H1 (cell line): ENCODE results near the gene ARAP3. TPM values are rescaled to one million over a fixed set of nuclear protein-coding genes. Genes with fewer than 3 reads are reported as not detected.

ENCODE experiments used
- CTCF ChIA-PET: fragments of 300-600 bp; sonication (Branson Sonifier 250); formaldehyde crosslinking; loops from one replicate; lab custom pipeline; 2021; ENCODE audit not compliant: partially characterized antibody; lab: Charles Lee
- POLR2A ChIA-PET: fragments of 300-600 bp; sonication (Branson Sonifier 250); formaldehyde crosslinking; loops from one replicate; lab custom pipeline; 2021; ENCODE audit warnings: inconsistent platforms; ENCODE audit not compliant: partially characterized antibody; lab: Charles Lee
- DNase-seq, 2 experiments: peaks; one replicate each; pipeline versions ENCODE4 v3.0.0 to v3.0.0-alpha.2; 2010 to 2022; ENCODE audit warnings: low spot score in 2 of 2, low read depth in 1 of 2, mixed read lengths in 1 of 2
- FAIRE-seq: peaks from 2 replicates; lab custom pipeline; 2011; peaks lifted over from hg19 to GRCh38; lab: Jason Lieb, UNC
- H2AFZ ChIP-seq: 2 replicates; pipeline ENCODE4 v1.8.1; 2012; ENCODE audit warnings: low read length, inconsistent platforms
- H2AK5ac ChIP-seq: 2 replicates; pipeline ENCODE4 v1.6.1; 2013; ENCODE audit warnings: low read depth, low read length
- H2BK120ac ChIP-seq: replicated peaks from 2 replicates; pipeline ENCODE3; 2013; ENCODE audit warnings: low read depth, low read length, inconsistent platforms
- H2BK12ac ChIP-seq: 2 replicates; pipeline ENCODE4 v1.6.1; 2013; ENCODE audit warnings: low read depth, low read length
- H2BK15ac ChIP-seq: 2 replicates; pipeline ENCODE4 v1.6.1; 2013; ENCODE audit warnings: low read length
- H2BK20ac ChIP-seq: 2 replicates; pipeline ENCODE4 v1.6.1; 2013; ENCODE audit warnings: low read length
- H2BK5ac ChIP-seq: 2 replicates; pipeline ENCODE4 v1.6.1; 2013; ENCODE audit warnings: low read depth, low read length
- H3K14ac ChIP-seq: 2 replicates; pipeline ENCODE4 v1.6.1; 2013; ENCODE audit warnings: inconsistent platforms; ENCODE audit not compliant: insufficient read length
- H3K18ac ChIP-seq: 2 replicates; pipeline ENCODE4 v1.6.1; 2013; ENCODE audit warnings: low read length; ENCODE audit errors: extremely low read depth
- H3K23ac ChIP-seq: 2 replicates; pipeline ENCODE4 v1.6.1; 2013; ENCODE audit warnings: inconsistent platforms; ENCODE audit not compliant: insufficient read length
- H3K23me2 ChIP-seq: 2 replicates; pipeline ENCODE4 v1.6.1; 2013; ENCODE audit warnings: low read depth, low read length
- H3K27ac ChIP-seq: 2 replicates; pipeline ENCODE4 v1.6.1; 2011; ENCODE audit warnings: low read depth, low read length, inconsistent platforms
- H3K27me3 ChIP-seq, 4 experiments: replicated peaks in 1 of 4; 1 replicate in 1 of 4; 2 replicates in 3 of 4; pipeline versions ENCODE4 v1.6.1 to v1.8.1; 2011 to 2013; ENCODE audit warnings: low read length in 3 of 4, mild to moderate bottlenecking in 3 of 4, inconsistent platforms in 2 of 4, mixed read lengths in 2 of 4, moderate library complexity in 1 of 4; ENCODE audit not compliant: control insufficient read depth in 3 of 4, insufficient read depth in 3 of 4; ENCODE audit errors: extremely low read depth in 1 of 4
- H3K36me3 ChIP-seq, 4 experiments: 2 replicates each; pipeline versions ENCODE4 v1.6.1 to v1.8.1; 2011 to 2013; ENCODE audit warnings: mild to moderate bottlenecking in 4 of 4, low read length in 3 of 4, moderate library complexity in 2 of 4, control low read depth in 1 of 4, inconsistent platforms in 1 of 4; ENCODE audit not compliant: insufficient read depth in 4 of 4, control insufficient read depth in 2 of 4
- H3K4ac ChIP-seq: replicated peaks from 2 replicates; pipeline ENCODE3; 2013; ENCODE audit warnings: low read length, low read depth, mixed read lengths, inconsistent platforms; ENCODE audit not compliant: insufficient read length
- H3K4me1 ChIP-seq, 4 experiments: replicated peaks in 1 of 4; 1 replicate in 1 of 4; 2 replicates in 3 of 4; pipeline versions ENCODE4 v1.6.1 to v1.8.1; 2011 to 2013; ENCODE audit warnings: low read length in 3 of 4, inconsistent platforms in 2 of 4, mixed read lengths in 1 of 4; ENCODE audit not compliant: insufficient read depth in 4 of 4, control insufficient read depth in 3 of 4
- H3K4me2 ChIP-seq, 2 experiments: 2 replicates each; pipeline versions ENCODE4 v1.6.1 to v1.8.1; 2011 to 2013; ENCODE audit warnings: low read depth in 2 of 2, low read length in 2 of 2, control low read depth in 1 of 2, inconsistent platforms in 1 of 2, mild to moderate bottlenecking in 1 of 2; ENCODE audit not compliant: insufficient read depth in 1 of 2
- H3K4me3 ChIP-seq, 4 experiments: fragments of 200-600, 300-600 bp in 1 of 4; sonication (generic), shearing (Covaris generic), sonication (Bioruptor Twin) in 1 of 4; 2 replicates each; pipeline versions ENCODE4 v1.5.1 to v1.8.1; 2011 to 2016; ENCODE audit warnings: low read length in 4 of 4, low read depth in 3 of 4, control low read depth in 2 of 4, inconsistent platforms in 2 of 4, mild to moderate bottlenecking in 2 of 4, mixed read lengths in 1 of 4, moderate library complexity in 1 of 4; ENCODE audit not compliant: insufficient read depth in 2 of 4; ENCODE audit errors: extremely low read depth in 1 of 4
- H3K56ac ChIP-seq: replicated peaks from 2 replicates; pipeline ENCODE3; 2013; ENCODE audit warnings: low read depth, mild to moderate bottlenecking, mixed read lengths, low read length, inconsistent platforms; ENCODE audit not compliant: insufficient read length
- H3K79me1 ChIP-seq: 2 replicates; pipeline ENCODE4 v1.6.1; 2013; ENCODE audit warnings: low read depth, low read length, control low read depth
- H3K79me2 ChIP-seq, 2 experiments: 2 replicates each; pipeline versions ENCODE4 v1.6.1 to v1.8.1; 2012 to 2013; ENCODE audit warnings: low read length in 2 of 2, mild to moderate bottlenecking in 2 of 2, inconsistent platforms in 1 of 2; ENCODE audit not compliant: insufficient read depth in 2 of 2, control insufficient read depth in 1 of 2
- H3K9ac ChIP-seq, 4 experiments: replicated peaks in 1 of 4; 1 replicate in 1 of 4; 2 replicates in 3 of 4; pipeline versions ENCODE4 v1.6.1 to v1.8.1; 2011 to 2013; ENCODE audit warnings: low read depth in 3 of 4, low read length in 3 of 4, control low read depth in 2 of 4, mild to moderate bottlenecking in 2 of 4, moderate library complexity in 2 of 4, inconsistent platforms in 1 of 4; ENCODE audit errors: extremely low read depth in 1 of 4
- H3K9me3 ChIP-seq, 2 experiments: 2 replicates each; pipeline versions ENCODE4 v1.6.1 to v1.8.1; 2012 to 2013; ENCODE audit warnings: mild to moderate bottlenecking in 2 of 2, moderate library complexity in 2 of 2, control low read depth in 1 of 2, inconsistent platforms in 1 of 2, low read depth in 1 of 2, low read length in 1 of 2, mixed read lengths in 1 of 2; ENCODE audit not compliant: insufficient read depth in 2 of 2
- H4K20me1 ChIP-seq, 2 experiments: replicated peaks in 1 of 2; 2 replicates each; pipeline versions ENCODE3 to v1.8.1; 2011 to 2013; ENCODE audit warnings: inconsistent platforms in 2 of 2, low read length in 2 of 2, mild to moderate bottlenecking in 1 of 2; ENCODE audit not compliant: insufficient read depth in 2 of 2, control insufficient read depth in 1 of 2
- H4K5ac ChIP-seq: 2 replicates; pipeline ENCODE4 v1.6.1; 2013; ENCODE audit warnings: low read length, low read depth, mixed read lengths, inconsistent platforms; ENCODE audit not compliant: insufficient read length
- H4K8ac ChIP-seq: 2 replicates; pipeline ENCODE4 v1.8.0; 2013; ENCODE audit warnings: mild to moderate bottlenecking, moderate library complexity, low read length, inconsistent platforms; ENCODE audit not compliant: insufficient read depth; ENCODE audit errors: extremely low read depth
- H4K91ac ChIP-seq: replicated peaks from 2 replicates; pipeline ENCODE3; 2013; ENCODE audit warnings: low read length, mixed read lengths, inconsistent platforms; ENCODE audit not compliant: insufficient read length
- BRCA1 ChIP-seq: IDR thresholded peaks from 2 replicates; pipeline ENCODE4 v1.6.1; 2012; ENCODE audit warnings: low read depth, low read length, improper control_type of control experiment
- CEBPB ChIP-seq: IDR thresholded peaks from 2 replicates; pipeline ENCODE4 v1.6.1; 2012; ENCODE audit warnings: low read depth, low read length
- CHD2 ChIP-seq: IDR thresholded peaks from 2 replicates; pipeline ENCODE4 v1.6.1; 2012; ENCODE audit warnings: low read length, improper control_type of control experiment
- CTBP2 ChIP-seq: IDR thresholded peaks from 2 replicates; pipeline ENCODE4 v1.7.0; 2011; ENCODE audit warnings: borderline replicate concordance, mild to moderate bottlenecking, moderate library complexity, mixed read lengths, low read length; ENCODE audit not compliant: insufficient read depth, insufficient read length
- EZH2 ChIP-seq: fragments of 200-600 bp; sonication (generic); IDR thresholded peaks from 2 replicates; pipeline ENCODE4 v1.7.1; 2012; ENCODE audit warnings: low read depth, mild to moderate bottlenecking, moderate library complexity, low read length, inconsistent platforms; ENCODE audit not compliant: severe bottlenecking
- KDM5A ChIP-seq: fragments of 200-600 bp; IDR thresholded peaks from 2 replicates; pipeline ENCODE4 v1.7.1; 2012; ENCODE audit warnings: mild to moderate bottlenecking, low read length, inconsistent platforms, mixed read lengths
- POLR2A ChIP-seq, 2 experiments: IDR thresholded peaks; 1 replicate in 1 of 2; 2 replicates in 1 of 2; pipeline ENCODE4 v1.6.1; 2011; ENCODE audit warnings: low read depth in 2 of 2, low read length in 2 of 2, mild to moderate bottlenecking in 2 of 2; ENCODE audit errors: control extremely low read depth in 1 of 2
- RAD21 ChIP-seq, 2 experiments: IDR thresholded peaks in 1 of 2; conservative IDR thresholded peaks in 1 of 2; 2 replicates each; pipeline ENCODE4 v1.6.1; 2011; ENCODE audit warnings: low read depth in 2 of 2, low read length in 2 of 2, improper control_type of control experiment in 1 of 2, inconsistent platforms in 1 of 2, mild to moderate bottlenecking in 1 of 2, moderate library complexity in 1 of 2
- RNF2 ChIP-seq: fragments of 200-900, 300-1000 bp; sonication (generic); IDR thresholded peaks from 2 replicates; pipeline ENCODE4 v1.7.1; 2016; ENCODE audit warnings: borderline replicate concordance, low read depth, mild to moderate bottlenecking, antibody characterized with exemption, low read length; ENCODE audit not compliant: poor library complexity, severe bottlenecking; ENCODE audit errors: missing control alignments
- RXRA ChIP-seq: IDR thresholded peaks from 2 replicates; pipeline ENCODE4 v1.6.1; 2011; ENCODE audit warnings: low read depth, mild to moderate bottlenecking, low read length, moderate library complexity; ENCODE audit not compliant: insufficient read depth
- SAP30 ChIP-seq: fragments of 300-600 bp; sonication (generic); IDR thresholded peaks from 2 replicates; pipeline ENCODE4 v1.7.1; 2012; ENCODE audit warnings: low read length, moderate library complexity, mild to moderate bottlenecking, inconsistent platforms; ENCODE audit not compliant: insufficient read depth, insufficient replicate concordance
- SP1 ChIP-seq: IDR thresholded peaks from 2 replicates; pipeline ENCODE4 v1.6.1; 2011; ENCODE audit warnings: low read depth, low read length
- SP4 ChIP-seq: IDR thresholded peaks from 2 replicates; pipeline ENCODE4 v1.6.1; 2012; ENCODE audit warnings: low read length, inconsistent platforms
- WGBS, 2 experiments: shearing (Covaris generic) in 1 of 2; methylation state at CpG; one replicate each; pipeline versions ENCODE4 v1.1.6 to v1.1.7; 2013 to 2015; ENCODE audit warnings: low lambda C conversion rate in 2 of 2, mixed read lengths in 2 of 2, inconsistent platforms in 1 of 2, low coverage in 1 of 2, missing lambda C conversion rate in 1 of 2; ENCODE audit not compliant: insufficient replicate concordance in 2 of 2, insufficient coverage in 1 of 2, insufficient read length in 1 of 2; ENCODE audit errors: extremely low coverage in 1 of 2, missing lambda C conversion rate in 1 of 2; 5-methylcytosine and 5-hydroxymethylcytosine counted together
- polyA plus RNA-seq, 7 experiments: library from polyadenylated mRNA; depleted of rRNA in 3 of 7; stranded (reverse) in 5 of 7; unstranded in 2 of 7; fragments of >200 nt in 5 of 7; fragments of 200-250 nt in 2 of 7; gene quantifications; 1 replicate in 5 of 7; 2 replicates in 1 of 7; 4 replicates in 1 of 7; pipeline versions ENCODE4 v1.2.1 to v1.2.3, GENCODE V29; 2011 to 2013; ENCODE audit warnings: missing spikeins in 2 of 7, mixed read lengths in 2 of 7
- total RNA-seq: library from RNA; stranded (reverse); fragmentation: NEBNext Ultra II Directional; extraction: Animal tissue kit (Norgen Biotek cat#: 25700); gene quantifications from 2 replicates; pipeline ENCODE4 v1.2.1, GENCODE V29; 2021

ARAP3 gene
- total and polyA plus RNA-seq, 2 of the 8 experiments (the other 6 are each of a cell fraction or from before 2014, with no cell fraction given) = 14.4 to 48.6 TPM

- Histone ChIP-seq H2BK120ac (no peak overlapping the region), H3K4ac (no peak overlapping the region), H2BK5ac (no peak overlapping the region), H3K36me3 (no peaks in the 10 kb centered on the region), H2AK5ac (no peak overlapping the region; the same call in 1 of the 2 replicates), H3K4me1 (peaks cover 4 to 13% (median 10%) of the 10 kb centered on the region in 4 experiments), H3K79me1 (no peaks in the 10 kb centered on the region), H3K9me3 (no peaks in the 10 kb centered on the region), H3K56ac (no peak overlapping the region), H3K4me3 (no peak overlapping the region), H3K4me2 (no peak overlapping the region), H4K8ac (no peak overlapping the region), H2BK12ac (peak overlapping the region; percentile 45; the same call in 1 of the 2 replicates), H2BK15ac (no peak overlapping the region; the same call in 1 of the 2 replicates), H3K23me2 (no peaks in the 10 kb centered on the region), H3K14ac (no peak overlapping the region), H3K9ac (no peak overlapping the region), H4K91ac (no peak overlapping the region), H3K23ac (no peak overlapping the region), H2AFZ (no peak overlapping the region), H4K5ac (no peak overlapping the region), H3K79me2 (no peaks in the 10 kb centered on the region), H4K20me1 (no peaks in the 10 kb centered on the region), H3K18ac (no peak overlapping the region), H2BK20ac (no peak overlapping the region), H3K27ac (no peak overlapping the region), H3K27me3 (peaks cover 0 to 10% (median 6%) of the 10 kb centered on the region in 4 experiments; a peak in 5 of 7 replicates)
- POLR2A ChIA-PET = interaction anchor here (1.1 to 1.5 kb wide), 3 partner anchors 13 to 187 kb away, joined by 3 to 4 read pairs (median 4); no protein-coding TSS in a partner anchor
- TF ChIP-seq EZH2 (no peak), RXRA (no peak), POLR2A (IDR thresholded peaks at IDR 0.05; ENCODE audit: control extremely low read depth in 1 of 2, low read depth in 2 of 2, low read length in 2 of 2) (no peak), RNF2 (no peak), SAP30 (no peak), BRCA1 (no peak), CEBPB (no peak), SP1 (no peak), SP4 (no peak), CTBP2 (no peak), RAD21 (IDR thresholded peaks at IDR 0.05 in 1 of 2, conservative IDR thresholded peaks at IDR 0.05 in 1 of 2; ENCODE audit: low read depth in 2 of 2, low read length in 2 of 2) (no peak), KDM5A (no peak), CHD2 (no peak)
- no peak for FAIRE-seq
- CTCF ChIA-PET = interaction anchor here (0.8 to 15.1 kb wide), 12 partner anchors 12 to 263 kb away, joined by 3 to 345 read pairs (median 6); partner anchors contain the start of genes PCDH1 and PCDH12
- WGBS, 2 experiments = 96% methylated on average over 2 of the region's 2 CpGs; no CpG with 5 or more reads in 1 of the 2 experiments
- no peak for DNase-seq
Measured at GRCh38 chr5:141696431-141696830, 14.4 kb upstream of the ARAP3 start.
